Endothelial cell of umbilical vein (primary cell): ENCODE data around the gene RASGRF2. TPM values are rescaled to one million over a fixed set of nuclear protein-coding genes. Genes with fewer than 3 reads are reported as not detected.

ENCODE experiments used
- BruUV-seq: library from RNA; stranded (reverse); fragments of 400-500 nt; replicated peaks from 2 replicates; lab custom pipeline; 2021; lab: Mats Ljungman, UMichigan
- CTCF ChIA-PET: fragments of 300-600, 350-600 bp; sonication (Branson Sonifier 250); formaldehyde crosslinking; loops from one replicate; lab custom pipeline; 2021; ENCODE audit warnings: antibody characterized with exemption, inconsistent platforms; lab: Charles Lee
- POLR2A ChIA-PET: fragments of 300-600, 350-600 bp; sonication (Branson Sonifier 250); formaldehyde crosslinking; loops from one replicate; lab custom pipeline; 2021; ENCODE audit warnings: antibody characterized with exemption, inconsistent platforms; lab: Charles Lee
- DNase-seq: peaks from one replicate; pipeline ENCODE4 v3.0.0-alpha.2; 2011; ENCODE audit warnings: low read depth, low spot score
- FAIRE-seq: peaks from 2 replicates; lab custom pipeline; 2011; peaks lifted over from hg19 to GRCh38; lab: Jason Lieb, UNC
- H2AFZ ChIP-seq: 2 replicates; pipeline ENCODE4 v1.6.0; 2012; ENCODE audit warnings: low read depth, low read length, control low read depth, inconsistent platforms
- H3K27ac ChIP-seq: 2 replicates; pipeline ENCODE4 v1.5.1; 2011; ENCODE audit warnings: low read depth, mild to moderate bottlenecking, control low read depth, low read length, moderate library complexity; ENCODE audit not compliant: insufficient read depth
- H3K27me3 ChIP-seq, 2 experiments: 2 replicates each; pipeline versions ENCODE4 v1.6.0 to v1.6.1; 2011; ENCODE audit warnings: low read length in 2 of 2, mixed read lengths in 1 of 2; ENCODE audit not compliant: control insufficient read depth in 2 of 2, insufficient read depth in 2 of 2
- H3K36me3 ChIP-seq, 2 experiments: 2 replicates in 1 of 2; 3 replicates in 1 of 2; pipeline ENCODE4 v1.5.1; 2011; ENCODE audit warnings: low read length in 2 of 2, mild to moderate bottlenecking in 1 of 2, moderate library complexity in 1 of 2; ENCODE audit not compliant: control insufficient read depth in 2 of 2, insufficient read depth in 2 of 2; ENCODE audit errors: extremely low read depth in 1 of 2
- H3K4me1 ChIP-seq: 3 replicates; pipeline ENCODE4 v1.5.1; 2011; ENCODE audit warnings: mild to moderate bottlenecking, low read length; ENCODE audit not compliant: control insufficient read depth, insufficient read depth; ENCODE audit errors: extremely low read depth
- H3K4me2 ChIP-seq: 2 replicates; pipeline ENCODE4 v1.6.1; 2011; ENCODE audit warnings: low read length, control low read depth, mixed read lengths; ENCODE audit not compliant: insufficient read depth
- H3K4me3 ChIP-seq, 3 experiments: fragments of 200-600 bp in 1 of 3; sonication (generic), shearing (Covaris generic) in 1 of 3; replicated peaks in 1 of 3; 2 replicates each; pipeline ENCODE4 v1.5.1; 2011 to 2016; ENCODE audit warnings: control low read depth in 3 of 3, low read length in 3 of 3, mild to moderate bottlenecking in 2 of 3, inconsistent platforms in 1 of 3, low read depth in 1 of 3, moderate library complexity in 1 of 3; ENCODE audit not compliant: insufficient read depth in 1 of 3
- H3K79me2 ChIP-seq: 2 replicates; pipeline ENCODE4 v1.6.0; 2012; ENCODE audit warnings: low read length, inconsistent platforms; ENCODE audit not compliant: control insufficient read depth, insufficient read depth
- H3K9ac ChIP-seq: replicated peaks from 2 replicates; pipeline ENCODE3; 2011; ENCODE audit warnings: low read length, control low read depth; ENCODE audit not compliant: insufficient read depth; ENCODE audit errors: extremely low read depth
- H3K9me1 ChIP-seq: replicated peaks from 3 replicates; pipeline ENCODE4 v1.6.0; 2011; ENCODE audit warnings: mild to moderate bottlenecking, low read length; ENCODE audit not compliant: control insufficient read depth, insufficient read depth; ENCODE audit errors: extremely low read depth
- H3K9me3 ChIP-seq: replicated peaks from 2 replicates; pipeline ENCODE4 v1.5.1; 2012; ENCODE audit warnings: low read length, inconsistent platforms; ENCODE audit not compliant: control insufficient read depth, insufficient read depth
- H4K20me1 ChIP-seq: replicated peaks from 2 replicates; pipeline ENCODE3; 2011; ENCODE audit warnings: mild to moderate bottlenecking, low read length; ENCODE audit not compliant: control insufficient read depth, insufficient read depth; ENCODE audit errors: extremely low read depth
- EZH2 ChIP-seq: IDR thresholded peaks from 2 replicates; pipeline ENCODE4 v1.6.1; 2012; ENCODE audit warnings: borderline replicate concordance, low read depth, mild to moderate bottlenecking, moderate library complexity, low read length, inconsistent platforms; ENCODE audit not compliant: severe bottlenecking
- FOS ChIP-seq: IDR thresholded peaks from 2 replicates; pipeline ENCODE4 v1.6.1; 2011; ENCODE audit warnings: mild to moderate bottlenecking, low read length, moderate library complexity, borderline replicate concordance; ENCODE audit not compliant: insufficient read depth
- GATA2 ChIP-seq: IDR thresholded peaks from 2 replicates; pipeline ENCODE4 v1.7.0; 2011; ENCODE audit warnings: low read depth, mild to moderate bottlenecking, moderate library complexity, mixed read lengths, low read length; ENCODE audit not compliant: insufficient read length, insufficient read depth
- JUN ChIP-seq: IDR thresholded peaks from 2 replicates; pipeline ENCODE4 v1.6.1; 2011; ENCODE audit warnings: borderline replicate concordance, low read depth; ENCODE audit not compliant: insufficient read length, insufficient read depth
- MYC ChIP-seq: IDR thresholded peaks from one replicate; pipeline ENCODE4 v1.6.1; 2011; ENCODE audit warnings: mild to moderate bottlenecking, low read depth, low read length
- POLR2A ChIP-seq: IDR thresholded peaks from 2 replicates; pipeline ENCODE4 v1.6.1; 2012; ENCODE audit warnings: low read depth, mild to moderate bottlenecking, control low read depth, low read length
- POLR2AphosphoS5 ChIP-seq: IDR thresholded peaks from 2 replicates; pipeline ENCODE4 v1.6.1; 2012; ENCODE audit warnings: low read depth, mild to moderate bottlenecking, control low read depth, low read length, moderate library complexity; ENCODE audit not compliant: insufficient read depth
- dilution Hi-C: fragments of 300-500 bp; cut with MboI; formaldehyde crosslinking; loops from one replicate; pipeline ENCODE4 v1.15.0; 2019; ENCODE audit warnings: low sequenced_read_pairs; ENCODE audit not compliant: extremely low pct_ligation_motif_present
- intact Hi-C: fragments of 100-400 bp; cut with micrococcal nuclease; formaldehyde crosslinking; loops from one replicate; pipeline ENCODE4 v1.10.0; 2022
- polyA plus RNA-seq, 4 experiments: library from polyadenylated mRNA; depleted of rRNA in 3 of 4; stranded (reverse) in 3 of 4; unstranded in 1 of 4; fragments of >200 nt; gene quantifications; 2 replicates each; pipeline versions ENCODE4 v1.2.1 to v1.2.3, GENCODE V29; 2011 to 2012; ENCODE audit warnings: missing spikeins in 1 of 4
- total RNA-seq: library from RNA; stranded (reverse); gene quantifications from 2 replicates; pipeline ENCODE4 v1.2.3, GENCODE V29; 2021
- TF ChIP-seq, protein P1 (sequence below): IDR thresholded peaks from 2 replicates; pipeline ENCODE4 v1.6.1; 2011; ENCODE audit not compliant: insufficient read depth, insufficient read length
- TF ChIP-seq, protein P2 (sequence below), 2 donors: IDR thresholded peaks; 1 replicate in 1 of 2; 2 replicates in 1 of 2; pipeline ENCODE4 v1.5.1; 2011; ENCODE audit warnings: low read length in 2 of 2, mild to moderate bottlenecking in 2 of 2, moderate library complexity in 2 of 2, control low read depth in 1 of 2, inconsistent platforms in 1 of 2, low read depth in 1 of 2; ENCODE audit not compliant: insufficient read depth in 1 of 2; ENCODE audit errors: extremely low read depth in 1 of 2

RASGRF2 gene
- total and polyA plus RNA-seq, 2 donors (not counting 3 experiments of a cell fraction or from before 2014, with no cell fraction given) = 0.41 to 4.0 TPM

DNA sequence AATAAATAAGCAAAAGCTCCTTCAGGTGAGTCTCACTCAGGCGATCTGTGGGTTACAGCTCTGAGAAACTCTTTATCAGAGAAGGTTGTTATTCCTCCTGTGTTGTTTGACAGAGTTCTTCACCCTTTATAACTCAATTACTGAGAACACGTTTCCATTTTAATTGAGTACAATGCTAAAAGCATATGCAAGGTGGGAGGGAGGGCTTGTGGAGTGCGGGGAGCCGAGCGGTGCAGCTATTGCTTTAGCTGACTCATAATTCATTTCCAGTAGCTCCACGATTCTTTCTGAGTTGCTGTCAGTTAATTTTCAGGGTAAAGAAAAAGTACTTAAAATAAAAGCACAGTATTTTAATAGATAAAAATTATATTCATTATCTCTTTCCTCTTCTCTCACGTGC, 168.3 kb downstream of the RASGRF2 start:
- TF ChIP-seq, protein P1, sequence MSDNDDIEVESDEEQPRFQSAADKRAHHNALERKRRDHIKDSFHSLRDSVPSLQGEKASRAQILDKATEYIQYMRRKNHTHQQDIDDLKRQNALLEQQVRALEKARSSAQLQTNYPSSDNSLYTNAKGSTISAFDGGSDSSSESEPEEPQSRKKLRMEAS = no peak
- TF ChIP-seq FOS (no peak), MYC (no peak), POLR2A (no peak), GATA2 (no peak), EZH2 (no peak), POLR2AphosphoS5 (no peak), JUN (no peak)
- TF ChIP-seq, protein P2, sequence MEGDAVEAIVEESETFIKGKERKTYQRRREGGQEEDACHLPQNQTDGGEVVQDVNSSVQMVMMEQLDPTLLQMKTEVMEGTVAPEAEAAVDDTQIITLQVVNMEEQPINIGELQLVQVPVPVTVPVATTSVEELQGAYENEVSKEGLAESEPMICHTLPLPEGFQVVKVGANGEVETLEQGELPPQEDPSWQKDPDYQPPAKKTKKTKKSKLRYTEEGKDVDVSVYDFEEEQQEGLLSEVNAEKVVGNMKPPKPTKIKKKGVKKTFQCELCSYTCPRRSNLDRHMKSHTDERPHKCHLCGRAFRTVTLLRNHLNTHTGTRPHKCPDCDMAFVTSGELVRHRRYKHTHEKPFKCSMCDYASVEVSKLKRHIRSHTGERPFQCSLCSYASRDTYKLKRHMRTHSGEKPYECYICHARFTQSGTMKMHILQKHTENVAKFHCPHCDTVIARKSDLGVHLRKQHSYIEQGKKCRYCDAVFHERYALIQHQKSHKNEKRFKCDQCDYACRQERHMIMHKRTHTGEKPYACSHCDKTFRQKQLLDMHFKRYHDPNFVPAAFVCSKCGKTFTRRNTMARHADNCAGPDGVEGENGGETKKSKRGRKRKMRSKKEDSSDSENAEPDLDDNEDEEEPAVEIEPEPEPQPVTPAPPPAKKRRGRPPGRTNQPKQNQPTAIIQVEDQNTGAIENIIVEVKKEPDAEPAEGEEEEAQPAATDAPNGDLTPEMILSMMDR (IDR thresholded peaks at IDR 0.05; ENCODE audit: extremely low read depth in 1 of 2, insufficient read depth in 1 of 2, low read depth in 1 of 2, low read length in 2 of 2) = no peak
- H3K9me1 ChIP-seq = no peaks in the 10 kb centered on the region
- no peak overlapping the region for H3K4me3 ChIP-seq
- no peaks in the 10 kb centered on the region for H3K4me1 ChIP-seq
- dilution Hi-C loops = no loop called here
- intact Hi-C loops = no loop called here
- no peaks in the 10 kb centered on the region for H4K20me1 ChIP-seq
- H3K27ac ChIP-seq = no peak overlapping the region
- FAIRE-seq = no peak
- no peak overlapping the region for H2AFZ ChIP-seq
- no peaks in the 10 kb centered on the region for H3K36me3 ChIP-seq
- CTCF ChIA-PET = no interaction called here
- no peaks in the 10 kb centered on the region for H3K9me3 ChIP-seq
- DNase-seq = no peak
- H3K79me2 ChIP-seq = no peaks in the 10 kb centered on the region
- no peak overlapping the region for H3K4me2 ChIP-seq
- no TSS peak for BruUV-seq
- no peaks in the 10 kb centered on the region for H3K27me3 ChIP-seq
- POLR2A ChIA-PET = no interaction called here
- no peak overlapping the region for H3K9ac ChIP-seq
